B cell (primary cell): ENCODE results near the gene MYO5C. TPM values are rescaled to one million over a fixed set of nuclear protein-coding genes. Genes with fewer than 3 reads are reported as not detected.

ENCODE experiments used
- ATAC-seq: fragments of 200-7000 bp; cut with Tn5 transposase; one replicate; pipeline ENCODE4 v1.10.0; 2021; ENCODE audit warnings: low read depth, mild to moderate bottlenecking, moderate number of reproducible peaks, moderate library complexity
- CTCF ChIA-PET: fragments of 350-600 bp; sonication (Branson Sonifier 250); formaldehyde crosslinking; loops from one replicate; lab custom pipeline; 2021; ENCODE audit warnings: antibody characterized with exemption, inconsistent platforms; lab: Charles Lee
- POLR2A ChIA-PET: fragments of 350-600 bp; sonication (Branson Sonifier 250); formaldehyde crosslinking; loops from one replicate; lab custom pipeline; 2021; ENCODE audit warnings: antibody characterized with exemption; lab: Charles Lee
- DNase-seq: peaks from one replicate; pipeline ENCODE4 v3.0.0; 2013
- H2AFZ ChIP-seq: 2 replicates; pipeline ENCODE4 v1.6.1; 2012; ENCODE audit warnings: mild to moderate bottlenecking, low read depth, low read length; ENCODE audit not compliant: insufficient read depth, poor library complexity, severe bottlenecking
- H3K27ac ChIP-seq, 2 donors: 1 replicate in 1 of 2; 2 replicates in 1 of 2; pipeline ENCODE4 v1.5.1; 2012 to 2013; ENCODE audit warnings: low read length in 2 of 2, mild to moderate bottlenecking in 2 of 2, moderate library complexity in 1 of 2
- H3K27me3 ChIP-seq, 4 experiments: fragments of 200-600 bp in 1 of 4; sonication (generic) in 1 of 4; replicated peaks in 1 of 4; 1 replicate in 2 of 4; 2 replicates in 2 of 4; pipeline versions ENCODE4 v1.6.1 to v1.7.0; 2013 to 2016; ENCODE audit warnings: low read length in 3 of 4, mild to moderate bottlenecking in 2 of 4, mixed read lengths in 1 of 4, moderate library complexity in 1 of 4; ENCODE audit not compliant: insufficient read depth in 4 of 4, control insufficient read depth in 3 of 4; ENCODE audit errors: control extremely low read depth in 1 of 4
- H3K36me3 ChIP-seq, 2 experiments: replicated peaks in 1 of 2; 1 replicate in 1 of 2; 2 replicates in 1 of 2; pipeline versions ENCODE4 v1.6.1 to v1.7.1; 2013; ENCODE audit warnings: low read length in 1 of 2; ENCODE audit not compliant: insufficient read depth in 2 of 2, control insufficient read depth in 1 of 2; ENCODE audit errors: control extremely low read depth in 1 of 2, extremely low read depth in 1 of 2
- H3K4me1 ChIP-seq, 2 donors: fragments of 200-600 bp in 1 of 2; sonication (generic) in 1 of 2; 1 replicate in 1 of 2; 2 replicates in 1 of 2; pipeline versions ENCODE4 v1.5.1 to v1.6.1; 2013 to 2017; ENCODE audit warnings: low read length in 2 of 2; ENCODE audit not compliant: control insufficient read depth in 2 of 2, insufficient read depth in 2 of 2
- H3K4me2 ChIP-seq: replicated peaks from 2 replicates; pipeline ENCODE3; 2012; ENCODE audit warnings: mild to moderate bottlenecking, low read depth, low read length; ENCODE audit not compliant: poor library complexity, severe bottlenecking
- H3K4me3 ChIP-seq, 5 experiments: fragments of 200-600 bp in 1 of 5; sonication (generic) in 1 of 5; 1 replicate in 3 of 5; 2 replicates in 2 of 5; pipeline versions ENCODE4 v1.5.1 to v1.7.0; 2011 to 2016; ENCODE audit warnings: low read length in 4 of 5, mild to moderate bottlenecking in 4 of 5, low read depth in 2 of 5, control low read depth in 1 of 5, moderate library complexity in 1 of 5; ENCODE audit not compliant: insufficient read depth in 1 of 5; ENCODE audit errors: control extremely low read depth in 1 of 5, extremely low read depth in 1 of 5
- H3K79me2 ChIP-seq: fragments of 200-600 bp; sonication (generic); one replicate; pipeline ENCODE4 v1.6.0; 2016; ENCODE audit warnings: low read length; ENCODE audit not compliant: control insufficient read depth, insufficient read depth
- H3K9ac ChIP-seq: fragments of 200-600 bp; sonication (generic); 2 replicates; pipeline ENCODE4 v1.6.1; 2017; ENCODE audit warnings: mild to moderate bottlenecking, low read length, moderate library complexity
- H3K9me3 ChIP-seq, 3 donors: one replicate each; pipeline versions ENCODE4 v1.6.1 to v1.7.1; 2013; ENCODE audit warnings: low read length in 2 of 3; ENCODE audit not compliant: control insufficient read depth in 2 of 3, insufficient read depth in 1 of 3; ENCODE audit errors: control extremely low read depth in 1 of 3
- H4K20me1 ChIP-seq: 2 replicates; pipeline ENCODE4 v1.6.0; 2012; ENCODE audit warnings: mild to moderate bottlenecking, low read length; ENCODE audit not compliant: insufficient read depth, control insufficient read depth, poor library complexity, severe bottlenecking
- H3K27ac Mint-ChIP-seq: one replicate; pipeline ENCODE4 v1.8.0; 2021; ENCODE audit warnings: mixed read lengths
- H3K27me3 Mint-ChIP-seq: one replicate; pipeline ENCODE4 v1.8.0; 2021; ENCODE audit warnings: mixed read lengths
- H3K4me1 Mint-ChIP-seq: one replicate; pipeline ENCODE4 v1.8.0; 2021; ENCODE audit warnings: mixed read lengths
- H3K4me3 Mint-ChIP-seq: one replicate; pipeline ENCODE4 v1.8.0; 2021; ENCODE audit warnings: mixed read lengths
- H3K9me3 Mint-ChIP-seq: one replicate; pipeline ENCODE4 v1.8.0; 2022; ENCODE audit warnings: mixed read lengths; ENCODE audit not compliant: insufficient read depth
- EZH2 ChIP-seq: IDR thresholded peaks from 2 replicates; pipeline ENCODE4 v1.6.1; 2012; ENCODE audit warnings: borderline replicate concordance, low read depth, mild to moderate bottlenecking, moderate library complexity, low read length; ENCODE audit not compliant: insufficient read depth, poor library complexity, severe bottlenecking
- WGBS: methylation state at CpG from one replicate; pipeline ENCODE4 v1.1.5; 2013; ENCODE audit warnings: missing lambda C conversion rate; ENCODE audit not compliant: insufficient coverage; 5-methylcytosine and 5-hydroxymethylcytosine counted together
- intact Hi-C: fragments of 100-400 bp; cut with micrococcal nuclease; formaldehyde crosslinking; loops from one replicate; pipeline ENCODE4 v1.10.0; 2022
- polyA plus RNA-seq: library from polyadenylated mRNA; depleted of rRNA; stranded (reverse); fragments of >200 nt; gene quantifications from 2 replicates; pipeline ENCODE4 v1.2.3, GENCODE V29; 2012
- total RNA-seq, 2 donors: library from RNA; stranded (reverse); fragments of 120-200 nt in 1 of 2; gene quantifications; 1 replicate in 1 of 2; 2 replicates in 1 of 2; pipeline versions ENCODE4 v1.2.3 to v1.2.4, GENCODE V29; 2013 to 2022
- TF ChIP-seq, protein P1 (sequence below): fragments of 200-600 bp; IDR thresholded peaks from one replicate; pipeline ENCODE4 v1.8.0; 2022; ENCODE audit warnings: antibody characterized with exemption, mild to moderate bottlenecking

Gene MYO5C
- total and polyA plus RNA-seq, 2 donors (not counting 1 experiment from before 2014, with no cell fraction given): 0.54 to 4.5 TPM

DNA sequence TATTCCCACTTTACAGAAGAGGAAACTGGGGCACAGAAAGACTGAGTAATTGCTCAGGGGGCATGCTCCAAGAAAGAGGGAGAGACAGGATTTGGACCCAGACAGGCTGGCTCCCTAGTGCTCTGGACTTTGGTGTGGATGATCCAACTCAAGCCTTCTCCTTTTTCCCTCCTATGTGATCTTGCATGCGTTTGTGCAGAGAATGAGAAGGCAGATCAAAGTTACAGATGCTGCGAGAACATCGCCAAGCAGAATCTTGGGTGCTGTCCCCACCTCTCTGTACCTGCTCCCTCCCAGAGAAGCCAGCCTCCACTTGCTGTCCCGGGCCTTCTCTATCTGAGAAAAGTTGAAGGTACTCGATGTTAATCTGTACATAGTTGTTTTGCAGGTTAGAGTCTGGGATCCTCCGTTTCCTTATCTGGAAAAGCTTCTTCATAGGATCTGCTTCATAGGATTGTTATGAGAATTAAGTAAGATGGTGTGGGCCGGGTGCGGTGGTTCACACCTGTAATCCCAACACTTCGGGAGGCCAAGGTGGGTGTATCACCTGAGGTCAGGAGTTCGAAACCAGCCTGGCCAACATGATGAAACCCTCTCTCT, 114.7 kb downstream of the MYO5C start:
- ChIA-PET CTCF (interaction anchor here (0.7 to 3.0 kb wide), 5 partner anchors 36 to 54 kb away, joined by 3 to 25 read pairs (median 9); no protein-coding TSS in a partner anchor), POLR2A (interaction anchor here (0.6 to 3.0 kb wide), 7 partner anchors 11 to 81 kb away, joined by 3 to 60 read pairs (median 8); no protein-coding TSS in a partner anchor)
- no peak for TF ChIP-seq EZH2
- TF ChIP-seq, protein P1, sequence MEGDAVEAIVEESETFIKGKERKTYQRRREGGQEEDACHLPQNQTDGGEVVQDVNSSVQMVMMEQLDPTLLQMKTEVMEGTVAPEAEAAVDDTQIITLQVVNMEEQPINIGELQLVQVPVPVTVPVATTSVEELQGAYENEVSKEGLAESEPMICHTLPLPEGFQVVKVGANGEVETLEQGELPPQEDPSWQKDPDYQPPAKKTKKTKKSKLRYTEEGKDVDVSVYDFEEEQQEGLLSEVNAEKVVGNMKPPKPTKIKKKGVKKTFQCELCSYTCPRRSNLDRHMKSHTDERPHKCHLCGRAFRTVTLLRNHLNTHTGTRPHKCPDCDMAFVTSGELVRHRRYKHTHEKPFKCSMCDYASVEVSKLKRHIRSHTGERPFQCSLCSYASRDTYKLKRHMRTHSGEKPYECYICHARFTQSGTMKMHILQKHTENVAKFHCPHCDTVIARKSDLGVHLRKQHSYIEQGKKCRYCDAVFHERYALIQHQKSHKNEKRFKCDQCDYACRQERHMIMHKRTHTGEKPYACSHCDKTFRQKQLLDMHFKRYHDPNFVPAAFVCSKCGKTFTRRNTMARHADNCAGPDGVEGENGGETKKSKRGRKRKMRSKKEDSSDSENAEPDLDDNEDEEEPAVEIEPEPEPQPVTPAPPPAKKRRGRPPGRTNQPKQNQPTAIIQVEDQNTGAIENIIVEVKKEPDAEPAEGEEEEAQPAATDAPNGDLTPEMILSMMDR: no peak
- Histone ChIP-seq H4K20me1 (peaks cover 28% of the 10 kb centered on the region), H3K36me3 (peaks cover 0 to 11% of the 10 kb centered on the region in 2 experiments), H3K4me2 (peak overlapping the region; percentile 87), H3K27me3 (no peaks in the 10 kb centered on the region), H3K9me3 (no peaks in the 10 kb centered on the region), H3K4me1 (peaks cover 33 to 48% of the 10 kb centered on the region in 2 donors), H3K4me3 (peak overlapping the region; percentile 6 to 97 (median 87)), H3K79me2 (peaks cover 43% of the 10 kb centered on the region), H3K27ac (peak overlapping the region; percentile 97), H2AFZ (peak overlapping the region; percentile 67), H3K9ac (peak overlapping the region; percentile 90)
- Mint-ChIP-seq H3K9me3 (no peaks in the 10 kb centered on the region), H3K4me1 (peaks cover 57% of the 10 kb centered on the region), H3K27ac (peak overlapping the region; percentile 99), H3K4me3 (peak overlapping the region; percentile 93), H3K27me3 (no peaks in the 10 kb centered on the region)
- intact Hi-C loops: loop anchor here (2.0 to 10.0 kb wide), 2 partner anchors 384 to 498 kb away; partner anchors contain the start of genes ARPP19 and ATOSA
- ATAC-seq: no peak
- WGBS: 90% methylated on average over 5 of the region's 10 CpGs
- DNase-seq: no peak
